GM18508 (cell line): Measurements from ENCODE around the gene TSGA10IP.

Experiments
- ATAC-seq: cut with Tn5 transposase; IDR thresholded peaks from one replicate; pipeline ENCODE4 v1.9.1; 2021; ENCODE audit warnings: moderate number of reproducible peaks; ENCODE audit not compliant: insufficient read depth, unreplicated experiment

The TSGA10IP gene

GRCh38 chr11:66002648-66003225 is 57.5 kb downstream of the TSGA10IP start:
- no peak for ATAC-seq

- no peak for ATAC-seq
Measured at GRCh38 chr11:66003291-66003690, 58.0 kb downstream of the TSGA10IP start.

- no peak for ATAC-seq
Measured at GRCh38 chr11:66004186-66004585, 58.9 kb downstream of the TSGA10IP start.

DNA sequence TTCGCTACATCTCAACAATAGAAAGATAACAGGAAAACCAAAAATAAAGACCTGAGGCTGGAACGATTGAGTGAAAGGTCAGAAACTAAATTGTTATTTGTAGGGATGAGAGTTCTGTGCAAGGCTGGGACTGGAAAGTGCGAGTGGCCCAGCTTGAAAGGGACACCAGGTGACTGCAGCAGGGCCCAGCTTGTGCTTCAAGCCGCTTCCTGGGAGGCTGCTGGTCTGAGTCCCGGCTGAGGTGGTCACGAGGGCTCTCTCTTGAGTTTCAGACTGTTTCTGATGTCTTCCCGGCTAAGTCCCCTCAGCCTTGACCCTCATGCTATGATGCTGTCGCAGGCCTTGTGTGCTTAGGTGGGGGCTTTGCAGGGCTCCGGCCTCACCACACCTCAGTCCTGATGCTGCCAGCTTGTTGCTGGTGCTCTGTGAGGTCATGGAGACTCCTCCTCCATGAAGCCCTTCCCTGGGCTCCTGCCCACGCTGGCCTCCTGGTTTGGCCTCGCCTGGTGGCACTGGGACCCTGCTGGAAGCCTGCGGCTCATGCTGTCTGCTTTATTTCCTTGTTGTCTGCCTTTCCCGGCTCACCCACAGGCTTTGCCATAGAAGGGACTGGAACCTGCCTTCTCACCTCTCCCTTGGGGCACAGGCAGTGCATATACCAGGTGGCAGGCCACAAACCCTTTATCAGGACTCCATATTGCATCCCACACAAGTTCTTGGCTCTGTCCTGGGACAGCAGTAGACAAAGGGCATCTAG is 61.0 kb downstream of the TSGA10IP start:
- ATAC-seq, result no peak

- no peak for ATAC-seq
Measured at GRCh38 chr11:66006891-66007176, 61.6 kb downstream of the TSGA10IP start.

GRCh38 chr11:66007201-66007634 is 61.9 kb downstream of the TSGA10IP start:
- ATAC-seq, result no peak

GRCh38 chr11:66008095-66008467 is 62.8 kb downstream of the TSGA10IP start:
- ATAC-seq, result no peak

- no peak for ATAC-seq
Measured at GRCh38 chr11:66008468-66009101, 63.3 kb downstream of the TSGA10IP start.
